Panc1 (cell line): Measurements from ENCODE around the gene FSTL4.

Source experiments
- POLR2AphosphoS5 ChIP-seq: IDR thresholded peaks from 2 replicates; pipeline ENCODE4 v1.6.1; 2012; ENCODE audit warnings: mild to moderate bottlenecking, low read depth, low read length, moderate library complexity
- SIN3A ChIP-seq: IDR thresholded peaks from 2 replicates; pipeline ENCODE4 v1.6.1; 2012; ENCODE audit warnings: low read depth, mild to moderate bottlenecking, low read length, moderate library complexity, borderline replicate concordance; ENCODE audit not compliant: insufficient read depth
- TF ChIP-seq, protein P1 (sequence below): fragments of 450-650 bp; IDR thresholded peaks from 2 replicates; pipeline ENCODE4 v1.5.1; 2017; ENCODE audit warnings: mild to moderate bottlenecking
- TF ChIP-seq, protein P2 (sequence below), 2 experiments: IDR thresholded peaks; 2 replicates each; pipeline ENCODE4 v1.6.1; 2011 to 2012; ENCODE audit warnings: low read depth in 2 of 2, control low read depth in 1 of 2, low read length in 1 of 2, mild to moderate bottlenecking in 1 of 2, moderate library complexity in 1 of 2; ENCODE audit not compliant: insufficient read depth in 1 of 2

- TF ChIP-seq SIN3A (no peak), POLR2AphosphoS5 (no peak)
- TF ChIP-seq, protein P1, sequence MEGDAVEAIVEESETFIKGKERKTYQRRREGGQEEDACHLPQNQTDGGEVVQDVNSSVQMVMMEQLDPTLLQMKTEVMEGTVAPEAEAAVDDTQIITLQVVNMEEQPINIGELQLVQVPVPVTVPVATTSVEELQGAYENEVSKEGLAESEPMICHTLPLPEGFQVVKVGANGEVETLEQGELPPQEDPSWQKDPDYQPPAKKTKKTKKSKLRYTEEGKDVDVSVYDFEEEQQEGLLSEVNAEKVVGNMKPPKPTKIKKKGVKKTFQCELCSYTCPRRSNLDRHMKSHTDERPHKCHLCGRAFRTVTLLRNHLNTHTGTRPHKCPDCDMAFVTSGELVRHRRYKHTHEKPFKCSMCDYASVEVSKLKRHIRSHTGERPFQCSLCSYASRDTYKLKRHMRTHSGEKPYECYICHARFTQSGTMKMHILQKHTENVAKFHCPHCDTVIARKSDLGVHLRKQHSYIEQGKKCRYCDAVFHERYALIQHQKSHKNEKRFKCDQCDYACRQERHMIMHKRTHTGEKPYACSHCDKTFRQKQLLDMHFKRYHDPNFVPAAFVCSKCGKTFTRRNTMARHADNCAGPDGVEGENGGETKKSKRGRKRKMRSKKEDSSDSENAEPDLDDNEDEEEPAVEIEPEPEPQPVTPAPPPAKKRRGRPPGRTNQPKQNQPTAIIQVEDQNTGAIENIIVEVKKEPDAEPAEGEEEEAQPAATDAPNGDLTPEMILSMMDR = no peak
- TF ChIP-seq, protein P2, sequence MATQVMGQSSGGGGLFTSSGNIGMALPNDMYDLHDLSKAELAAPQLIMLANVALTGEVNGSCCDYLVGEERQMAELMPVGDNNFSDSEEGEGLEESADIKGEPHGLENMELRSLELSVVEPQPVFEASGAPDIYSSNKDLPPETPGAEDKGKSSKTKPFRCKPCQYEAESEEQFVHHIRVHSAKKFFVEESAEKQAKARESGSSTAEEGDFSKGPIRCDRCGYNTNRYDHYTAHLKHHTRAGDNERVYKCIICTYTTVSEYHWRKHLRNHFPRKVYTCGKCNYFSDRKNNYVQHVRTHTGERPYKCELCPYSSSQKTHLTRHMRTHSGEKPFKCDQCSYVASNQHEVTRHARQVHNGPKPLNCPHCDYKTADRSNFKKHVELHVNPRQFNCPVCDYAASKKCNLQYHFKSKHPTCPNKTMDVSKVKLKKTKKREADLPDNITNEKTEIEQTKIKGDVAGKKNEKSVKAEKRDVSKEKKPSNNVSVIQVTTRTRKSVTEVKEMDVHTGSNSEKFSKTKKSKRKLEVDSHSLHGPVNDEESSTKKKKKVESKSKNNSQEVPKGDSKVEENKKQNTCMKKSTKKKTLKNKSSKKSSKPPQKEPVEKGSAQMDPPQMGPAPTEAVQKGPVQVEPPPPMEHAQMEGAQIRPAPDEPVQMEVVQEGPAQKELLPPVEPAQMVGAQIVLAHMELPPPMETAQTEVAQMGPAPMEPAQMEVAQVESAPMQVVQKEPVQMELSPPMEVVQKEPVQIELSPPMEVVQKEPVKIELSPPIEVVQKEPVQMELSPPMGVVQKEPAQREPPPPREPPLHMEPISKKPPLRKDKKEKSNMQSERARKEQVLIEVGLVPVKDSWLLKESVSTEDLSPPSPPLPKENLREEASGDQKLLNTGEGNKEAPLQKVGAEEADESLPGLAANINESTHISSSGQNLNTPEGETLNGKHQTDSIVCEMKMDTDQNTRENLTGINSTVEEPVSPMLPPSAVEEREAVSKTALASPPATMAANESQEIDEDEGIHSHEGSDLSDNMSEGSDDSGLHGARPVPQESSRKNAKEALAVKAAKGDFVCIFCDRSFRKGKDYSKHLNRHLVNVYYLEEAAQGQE (IDR thresholded peaks at IDR 0.05; ENCODE audit: insufficient read depth in 1 of 2, low read depth in 2 of 2, low read length in 1 of 2) = no peak
Observed at GRCh38 chr5:133319905-133320520, 292.3 kb downstream of the FSTL4 start.
